Endometrial microvascular endothelial cells (primary cell): ENCODE results near the gene GABRG3. TPM values are rescaled to one million over a fixed set of nuclear protein-coding genes. Genes with fewer than 3 reads are reported as not detected.

Experiments
- in situ Hi-C: cut with HindIII; loops from 2 replicates; pipeline ENCODE4 v1.10.0; 2017; ENCODE audit warnings: low sequenced_read_pairs, low pct_unique_long_range_greater_than_20kb; ENCODE audit errors: inconsistent ontology term
- total RNA-seq: library from RNA; depleted of rRNA; stranded (reverse); fragments of >200 nt; gene quantifications from one replicate; pipeline ENCODE4 v1.2.3, GENCODE V29; 2015; ENCODE audit errors: inconsistent ontology term

GABRG3 gene
- total RNA-seq, 1 donor from 2014 or later = not detected

- in situ Hi-C loops = no loop called here
Observed at GRCh38 chr15:27057904-27058645, 87.1 kb downstream of the GABRG3 start.

GRCh38 chr15:27058939-27059338 is 88.0 kb downstream of the GABRG3 start:
- in situ Hi-C loops = no loop called here

- in situ Hi-C loops = no loop called here
Observed at GRCh38 chr15:27059610-27060202, 88.7 kb downstream of the GABRG3 start.

GRCh38 chr15:27061739-27062138 is 90.8 kb downstream of the GABRG3 start:
- in situ Hi-C loops = no loop called here

GRCh38 chr15:27062951-27063350 is 92.0 kb downstream of the GABRG3 start:
- in situ Hi-C loops = no loop called here

- in situ Hi-C loops = no loop called here
Observed at GRCh38 chr15:27064080-27064479, 93.1 kb downstream of the GABRG3 start.

- in situ Hi-C loops = no loop called here
Observed at GRCh38 chr15:27065151-27065550, 94.2 kb downstream of the GABRG3 start.

GRCh38 chr15:27065785-27066184 is 94.8 kb downstream of the GABRG3 start:
- in situ Hi-C loops = no loop called here

- in situ Hi-C loops = no loop called here
Observed at GRCh38 chr15:27066446-27066845, 95.5 kb downstream of the GABRG3 start.

GRCh38 chr15:27067175-27067574 is 96.2 kb downstream of the GABRG3 start:
- in situ Hi-C loops = no loop called here

- in situ Hi-C loops = no loop called here
Observed at GRCh38 chr15:27070841-27071240, 99.9 kb downstream of the GABRG3 start.

- in situ Hi-C loops = no loop called here
Observed at GRCh38 chr15:27074179-27074578, 103.2 kb downstream of the GABRG3 start.

- in situ Hi-C loops = no loop called here
Observed at GRCh38 chr15:27077790-27078189, 106.8 kb downstream of the GABRG3 start.

- in situ Hi-C loops = no loop called here
Observed at GRCh38 chr15:27081676-27082418, 110.9 kb downstream of the GABRG3 start.

- in situ Hi-C loops = no loop called here
Observed at GRCh38 chr15:27082526-27082925, 111.5 kb downstream of the GABRG3 start.

- in situ Hi-C loops = no loop called here
Observed at GRCh38 chr15:27084844-27085243, 113.9 kb downstream of the GABRG3 start.

GRCh38 chr15:27086149-27086548 is 115.2 kb downstream of the GABRG3 start:
- in situ Hi-C loops = no loop called here

GRCh38 chr15:27086805-27087204 is 115.8 kb downstream of the GABRG3 start:
- in situ Hi-C loops = no loop called here

- in situ Hi-C loops = no loop called here
Observed at GRCh38 chr15:27087651-27088583, 116.9 kb downstream of the GABRG3 start.
